ENCODE data around the gene C15orf61. TPM values are rescaled to one million over a fixed set of nuclear protein-coding genes. Genes with fewer than 3 reads are reported as not detected.

Gene C15orf61
- total RNA-seq, 3 donors from 2014 or later (not counting 1 experiment from before 2014, with no cell fraction given) = 8.7 to 16.4 (median 12.6) TPM

GRCh38 chr15:67508407-67508806 lies 12.5 kb upstream of the C15orf61 start:
- no peak overlapping the region for H3K4me3 Mint-ChIP-seq
- Histone ChIP-seq H3K36me3 (ENCODE audit: control insufficient read depth, insufficient read depth, low read length) (peaks cover 3% of the 10 kb centered on the region), H3K27me3 (ENCODE audit: control insufficient read depth, insufficient read depth, low read length) (no peaks in the 10 kb centered on the region), H3K9me3 (ENCODE audit: control insufficient read depth, insufficient read depth, low read length) (no peaks in the 10 kb centered on the region), H3K4me1 (ENCODE audit: control insufficient read depth, insufficient read depth, low read length) (no peaks in the 10 kb centered on the region), H3K4me3 (ENCODE audit: low read length) (no peak overlapping the region), H3K27ac (ENCODE audit: low read length) (no peak overlapping the region)
- 88% methylated on average over 2 of the region's 3 CpGs for WGBS (ENCODE audit: insufficient coverage)
- no peaks in the 10 kb centered on the region for H3K4me1 Mint-ChIP-seq
- H3K27ac Mint-ChIP-seq = no peak overlapping the region
- no peaks in the 10 kb centered on the region for H3K36me3 Mint-ChIP-seq
- no peak for ATAC-seq
- no peak for DNase-seq
- no peak for TF ChIP-seq CTCF (IDR thresholded peaks at IDR 0.05)
- H3K27me3 Mint-ChIP-seq (ENCODE audit: low read depth in 2 of 2) = no peaks in the 10 kb centered on the region
- no peaks in the 10 kb centered on the region for H3K9me3 Mint-ChIP-seq
- intact Hi-C loops (cut with micrococcal nuclease) = no loop called here

GRCh38 chr15:67509918-67510317 lies 11.0 kb upstream of the C15orf61 start:
- Histone ChIP-seq H3K27ac (ENCODE audit: low read length) (no peak overlapping the region), H3K27me3 (ENCODE audit: control insufficient read depth, insufficient read depth, low read length) (no peaks in the 10 kb centered on the region), H3K4me3 (ENCODE audit: low read length) (no peak overlapping the region), H3K9me3 (ENCODE audit: control insufficient read depth, insufficient read depth, low read length) (no peaks in the 10 kb centered on the region), H3K4me1 (ENCODE audit: control insufficient read depth, insufficient read depth, low read length) (no peaks in the 10 kb centered on the region), H3K36me3 (ENCODE audit: control insufficient read depth, insufficient read depth, low read length) (peaks cover 12% of the 10 kb centered on the region)
- TF ChIP-seq CTCF (IDR thresholded peaks at IDR 0.05) = no peak
- ATAC-seq = no peak
- no peaks in the 10 kb centered on the region for H3K36me3 Mint-ChIP-seq
- H3K9me3 Mint-ChIP-seq = no peaks in the 10 kb centered on the region
- no peaks in the 10 kb centered on the region for H3K27me3 Mint-ChIP-seq (ENCODE audit: low read depth in 2 of 2)
- intact Hi-C loops (cut with micrococcal nuclease) = no loop called here
- H3K27ac Mint-ChIP-seq = no peak overlapping the region
- WGBS (ENCODE audit: insufficient coverage) = 97% methylated on average over 4 of the region's 4 CpGs
- no peak overlapping the region for H3K4me3 Mint-ChIP-seq
- no peak for DNase-seq
- H3K4me1 Mint-ChIP-seq = no peaks in the 10 kb centered on the region

GRCh38 chr15:67510597-67511190 lies 10.2 kb upstream of the C15orf61 start:
- Histone ChIP-seq H3K27ac (ENCODE audit: low read length) (no peak overlapping the region), H3K4me3 (ENCODE audit: low read length) (no peak overlapping the region), H3K27me3 (ENCODE audit: control insufficient read depth, insufficient read depth, low read length) (no peaks in the 10 kb centered on the region), H3K4me1 (ENCODE audit: control insufficient read depth, insufficient read depth, low read length) (no peaks in the 10 kb centered on the region), H3K36me3 (ENCODE audit: control insufficient read depth, insufficient read depth, low read length) (peaks cover 12% of the 10 kb centered on the region), H3K9me3 (ENCODE audit: control insufficient read depth, insufficient read depth, low read length) (no peaks in the 10 kb centered on the region)
- no peaks in the 10 kb centered on the region for H3K36me3 Mint-ChIP-seq
- 100% methylated on average over 4 of the region's 7 CpGs for WGBS (ENCODE audit: insufficient coverage)
- H3K4me3 Mint-ChIP-seq = no peak overlapping the region
- H3K27ac Mint-ChIP-seq = no peak overlapping the region
- H3K9me3 Mint-ChIP-seq = no peaks in the 10 kb centered on the region
- H3K27me3 Mint-ChIP-seq (ENCODE audit: low read depth in 2 of 2) = no peaks in the 10 kb centered on the region
- no peak for ATAC-seq
- intact Hi-C loops (cut with micrococcal nuclease) = no loop called here
- no peak for TF ChIP-seq CTCF (IDR thresholded peaks at IDR 0.05)
- no peaks in the 10 kb centered on the region for H3K4me1 Mint-ChIP-seq
- no peak for DNase-seq

GRCh38 chr15:67511606-67512005 lies 9.3 kb upstream of the C15orf61 start:
- H3K27me3 Mint-ChIP-seq (ENCODE audit: low read depth in 2 of 2) = no peaks in the 10 kb centered on the region
- ATAC-seq = no peak

More at GRCh38 chr15:67511606-67512005, 9.3 kb upstream of the C15orf61 start:
- intact Hi-C loops (cut with micrococcal nuclease) = no loop called here
- no peaks in the 10 kb centered on the region for H3K9me3 Mint-ChIP-seq
- Histone ChIP-seq H3K27me3 (ENCODE audit: control insufficient read depth, insufficient read depth, low read length) (no peaks in the 10 kb centered on the region), H3K36me3 (ENCODE audit: control insufficient read depth, insufficient read depth, low read length) (peaks cover 14% of the 10 kb centered on the region), H3K4me1 (ENCODE audit: control insufficient read depth, insufficient read depth, low read length) (no peaks in the 10 kb centered on the region), H3K9me3 (ENCODE audit: control insufficient read depth, insufficient read depth, low read length) (no peaks in the 10 kb centered on the region), H3K4me3 (ENCODE audit: low read length) (no peak overlapping the region), H3K27ac (ENCODE audit: low read length) (no peak overlapping the region)
- TF ChIP-seq CTCF (IDR thresholded peaks at IDR 0.05) = no peak
- H3K27ac Mint-ChIP-seq = no peak overlapping the region
- no peak overlapping the region for H3K4me3 Mint-ChIP-seq
- no peaks in the 10 kb centered on the region for H3K4me1 Mint-ChIP-seq
- H3K36me3 Mint-ChIP-seq = no peaks in the 10 kb centered on the region
- no CpG with 5 or more reads among the region's 3 CpGs for WGBS (ENCODE audit: insufficient coverage)
- DNase-seq = no peak
